HG02678 (cell line): ENCODE results near the gene ZNF554.
"Not testable (repeated sequence)": the region's sequence is repeated elsewhere in the genome, so short reads cannot be mapped to it uniquely, and the experiment has no call there.

Source experiments
- ATAC-seq: cut with Tn5 transposase; IDR thresholded peaks from one replicate; pipeline ENCODE4 v1.9.1; 2021; ENCODE audit warnings: mild to moderate bottlenecking, moderate library complexity; ENCODE audit not compliant: unreplicated experiment

ZNF554 gene

GRCh38 chr19:2806736-2807378 lies 12.8 kb upstream of the ZNF554 start:
- ATAC-seq, result no peak

DNA sequence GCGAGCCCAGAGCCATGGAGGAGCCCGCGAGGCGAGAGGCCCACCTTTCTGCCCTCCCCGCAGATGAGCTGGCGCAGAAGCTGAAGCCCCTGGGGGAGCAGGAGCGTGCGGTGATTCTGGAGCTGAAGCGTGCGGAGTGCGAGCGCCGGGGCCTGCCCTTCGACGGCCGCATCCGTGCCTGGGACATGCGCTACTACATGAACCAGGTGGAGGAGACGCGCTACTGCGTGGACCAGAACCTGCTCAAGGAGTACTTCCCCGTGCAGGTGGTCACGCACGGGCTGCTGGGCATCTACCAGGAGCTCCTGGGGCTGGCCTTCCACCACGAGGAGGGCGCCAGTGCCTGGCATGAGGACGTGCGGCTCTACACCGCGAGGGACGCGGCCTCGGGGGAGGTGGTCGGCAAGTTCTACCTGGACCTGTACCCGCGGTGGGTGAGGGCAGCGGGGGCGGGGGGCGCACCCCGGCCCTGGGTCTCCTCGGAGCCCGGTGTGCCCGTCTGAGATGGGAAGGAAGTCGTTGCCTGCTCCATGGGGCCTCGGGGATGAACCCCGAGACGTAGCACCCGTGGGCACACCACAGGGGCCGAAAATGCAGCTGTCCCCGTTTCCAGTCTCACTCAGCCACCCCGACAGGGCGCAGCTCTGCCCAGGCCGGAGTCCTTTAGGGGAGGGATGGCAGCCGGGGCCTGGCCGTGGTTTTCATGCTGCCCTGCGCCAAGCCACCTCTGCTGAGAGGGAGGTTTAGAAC lies 12.1 kb upstream of the ZNF554 start:
- ATAC-seq, result no peak

GRCh38 chr19:2808129-2808941 lies 11.3 kb upstream of the ZNF554 start:
- no peak for ATAC-seq

- ATAC-seq, result no peak
Measured at GRCh38 chr19:2809387-2810140, 10.1 kb upstream of the ZNF554 start.

GRCh38 chr19:2810141-2811091 lies 9.3 kb upstream of the ZNF554 start:
- no peak for ATAC-seq

DNA sequence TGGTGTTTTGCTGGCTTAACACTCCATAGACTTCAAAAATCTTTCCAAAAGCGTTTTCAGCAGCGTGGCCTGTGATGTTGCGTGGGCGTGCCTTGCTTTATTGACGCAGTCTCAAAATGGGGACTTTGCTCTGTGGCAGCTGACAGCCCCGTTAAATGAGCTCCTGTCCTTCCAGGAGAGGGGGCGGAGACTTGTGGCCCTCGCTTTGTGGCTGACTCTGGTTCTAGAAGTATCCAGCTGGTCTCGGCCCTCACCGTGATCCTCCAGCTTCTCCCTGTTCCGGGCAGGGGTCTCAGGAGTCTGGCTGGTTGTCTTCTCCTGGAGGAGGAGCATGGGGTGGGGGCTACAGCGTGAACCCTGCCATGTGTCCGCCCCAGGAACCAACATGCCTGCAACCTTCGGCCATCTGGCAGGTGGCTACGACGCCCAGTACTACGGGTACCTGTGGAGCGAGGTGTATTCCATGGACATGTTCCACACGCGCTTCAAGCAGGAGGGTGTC lies 8.4 kb upstream of the ZNF554 start:
- ATAC-seq, result no peak

DNA sequence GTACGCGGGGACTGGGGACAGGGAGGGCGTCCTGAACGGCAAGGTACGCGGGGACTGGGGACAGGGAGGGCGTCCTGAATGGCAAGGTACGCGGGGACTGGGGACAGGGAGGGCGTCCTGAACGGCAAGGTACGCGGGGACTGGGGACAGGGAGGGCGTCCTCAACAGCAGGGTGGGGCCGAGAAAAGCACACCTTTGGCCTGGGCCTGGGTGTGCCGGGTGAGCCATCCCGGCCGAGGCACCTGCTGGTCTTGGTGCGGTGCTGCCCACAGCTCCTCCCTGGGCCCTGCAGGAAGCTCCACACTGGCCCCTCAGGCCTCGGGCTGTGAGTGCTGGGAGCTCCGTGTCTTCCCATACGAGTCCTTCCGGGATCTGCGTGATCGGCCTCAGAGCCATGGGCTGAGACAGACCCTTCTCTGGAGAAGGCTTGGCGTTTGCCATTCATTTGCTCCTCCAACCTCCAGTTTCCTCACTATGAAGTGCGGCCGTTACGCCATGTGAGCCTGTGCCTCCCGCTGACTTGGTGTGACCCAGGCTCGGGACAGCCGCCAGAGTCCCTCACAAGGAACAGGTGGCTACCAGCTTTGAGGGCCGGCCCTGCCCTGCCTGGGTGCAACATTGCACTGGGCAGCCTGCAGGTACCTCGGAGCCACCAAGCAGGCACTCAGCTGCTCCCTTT lies 7.8 kb upstream of the ZNF554 start:
- ATAC-seq, result no peak

- no peak for ATAC-seq
Measured at GRCh38 chr19:2812414-2813234, 7.0 kb upstream of the ZNF554 start.

GRCh38 chr19:2813235-2814160 lies 6.2 kb upstream of the ZNF554 start:
- ATAC-seq, result no peak

GRCh38 chr19:2814426-2814825 lies 5.2 kb upstream of the ZNF554 start:
- ATAC-seq, result no peak

GRCh38 chr19:2815191-2815614 lies 4.5 kb upstream of the ZNF554 start:
- ATAC-seq, result no peak

GRCh38 chr19:2815923-2816322 lies 3.7 kb upstream of the ZNF554 start:
- ATAC-seq, result no peak

DNA sequence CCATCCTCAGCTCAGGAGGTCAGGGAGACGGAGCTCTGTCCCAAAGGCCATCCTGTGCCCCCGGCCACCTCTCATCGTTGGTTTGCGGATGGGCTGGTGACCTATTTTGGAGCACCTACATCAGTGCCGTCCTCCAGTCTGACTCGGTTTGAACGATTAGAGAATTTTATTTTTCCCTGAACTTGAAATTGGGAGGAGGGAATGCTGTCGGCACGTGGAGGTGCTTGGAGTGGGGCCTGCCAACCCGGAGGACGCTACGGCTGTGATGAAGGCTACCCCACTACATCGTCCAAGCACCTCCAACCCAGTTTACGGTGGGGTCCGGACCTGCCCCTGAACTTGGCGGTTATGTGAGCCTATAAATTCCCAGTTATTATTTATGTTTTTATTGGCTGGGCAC lies 3.0 kb upstream of the ZNF554 start:
- no peak for ATAC-seq

DNA sequence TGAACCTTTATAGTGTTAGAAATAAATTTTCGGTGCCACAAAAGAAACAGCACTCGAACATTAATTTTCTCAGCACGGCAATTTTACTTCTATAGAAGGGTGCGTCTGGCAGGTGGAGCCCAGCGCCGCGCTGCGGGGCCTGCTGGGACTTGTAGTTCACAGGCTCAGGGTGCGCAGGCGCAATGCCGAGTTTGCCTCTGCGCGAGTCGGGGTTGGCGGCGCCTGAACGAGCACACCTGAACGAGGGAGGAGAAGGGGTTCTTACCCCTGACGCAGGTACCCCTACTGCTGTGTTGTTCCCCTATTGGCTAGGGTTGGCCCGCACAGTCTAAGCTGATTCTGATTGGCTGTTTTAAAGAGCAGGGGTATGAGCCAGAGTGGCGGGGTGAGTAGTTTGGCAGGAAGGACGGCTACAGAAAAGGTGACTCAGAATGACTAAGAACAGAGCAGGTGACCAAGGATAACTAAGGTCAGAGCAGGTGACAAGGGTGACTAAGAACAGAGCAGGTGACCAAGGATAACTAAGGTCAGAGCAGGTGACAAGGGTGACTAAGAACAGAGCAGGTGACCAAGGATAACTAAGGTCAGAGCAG lies 2.3 kb upstream of the ZNF554 start:
- not testable (repeated sequence) for ATAC-seq

GRCh38 chr19:2820112-2820702 lies 539 bp downstream of the ZNF554 start:
- ATAC-seq, result no peak

GRCh38 chr19:2822846-2823245 lies 3.2 kb downstream of the ZNF554 start:
- no peak for ATAC-seq
